ENCODE measurements around the gene CLASRP. TPM values are rescaled to one million over a fixed set of nuclear protein-coding genes. Genes with fewer than 3 reads are reported as not detected.
"Not testable (repeated sequence)": the region's sequence is repeated elsewhere in the genome, so short reads cannot be mapped to it uniquely, and the experiment has no call there.

The CLASRP gene
- total RNA-seq, 1 donor from 2014 or later = 105 TPM

GRCh38 chr19:45098521-45099466 lies 59.9 kb downstream of the CLASRP start:
- H3K4me3 Mint-ChIP-seq (ENCODE audit: low read depth) = no peak overlapping the region
- H3K9me3 Mint-ChIP-seq = no peaks in the 10 kb centered on the region
- peaks cover 27% of the 10 kb centered on the region for H3K4me1 Mint-ChIP-seq (ENCODE audit: low read depth)
- no peaks in the 10 kb centered on the region for H3K27me3 Mint-ChIP-seq (ENCODE audit: low read depth)
- no peak for DNase-seq (ENCODE audit: low spot score)
- H3K27ac Mint-ChIP-seq = no peak overlapping the region
- intact Hi-C loops (cut with micrococcal nuclease) = no loop called here
- peaks cover 4% of the 10 kb centered on the region for H3K36me3 Mint-ChIP-seq (ENCODE audit: low read depth)

GRCh38 chr19:45099467-45100191 lies 60.8 kb downstream of the CLASRP start:
- Mint-ChIP-seq H3K36me3 (ENCODE audit: low read depth) (no peaks in the 10 kb centered on the region), H3K27ac (no peak overlapping the region), H3K4me1 (ENCODE audit: low read depth) (peaks cover 29% of the 10 kb centered on the region), H3K27me3 (ENCODE audit: low read depth) (no peaks in the 10 kb centered on the region), H3K4me3 (ENCODE audit: low read depth) (no peak overlapping the region), H3K9me3 (no peaks in the 10 kb centered on the region)
- intact Hi-C loops (cut with micrococcal nuclease) = no loop called here
- no peak for DNase-seq (ENCODE audit: low spot score)

GRCh38 chr19:45100201-45100600 lies 61.4 kb downstream of the CLASRP start:
- Mint-ChIP-seq H3K4me3 (ENCODE audit: low read depth) (no peak overlapping the region), H3K4me1 (ENCODE audit: low read depth) (peaks cover 29% of the 10 kb centered on the region), H3K36me3 (ENCODE audit: low read depth) (no peaks in the 10 kb centered on the region), H3K27ac (no peak overlapping the region), H3K27me3 (ENCODE audit: low read depth) (no peaks in the 10 kb centered on the region), H3K9me3 (no peaks in the 10 kb centered on the region)
- intact Hi-C loops (cut with micrococcal nuclease) = no loop called here
- no peak for DNase-seq (ENCODE audit: low spot score)

GRCh38 chr19:45100846-45101252 lies 62.0 kb downstream of the CLASRP start:
- Mint-ChIP-seq H3K36me3 (ENCODE audit: low read depth) (no peaks in the 10 kb centered on the region), H3K4me1 (ENCODE audit: low read depth) (peaks cover 31% of the 10 kb centered on the region), H3K4me3 (ENCODE audit: low read depth) (no peak overlapping the region), H3K27me3 (ENCODE audit: low read depth) (no peaks in the 10 kb centered on the region), H3K9me3 (no peaks in the 10 kb centered on the region), H3K27ac (no peak overlapping the region)
- DNase-seq (ENCODE audit: low spot score) = no peak
- intact Hi-C loops (cut with micrococcal nuclease) = no loop called here

GRCh38 chr19:45101806-45102205 lies 63.0 kb downstream of the CLASRP start:
- intact Hi-C loops (cut with micrococcal nuclease) = no loop called here
- H3K27me3 Mint-ChIP-seq (ENCODE audit: low read depth) = no peaks in the 10 kb centered on the region
- H3K9me3 Mint-ChIP-seq = no peaks in the 10 kb centered on the region
- DNase-seq (ENCODE audit: low spot score) = no peak
- H3K36me3 Mint-ChIP-seq (ENCODE audit: low read depth) = no peaks in the 10 kb centered on the region
- H3K4me3 Mint-ChIP-seq (ENCODE audit: low read depth) = no peak overlapping the region
- peaks cover 23% of the 10 kb centered on the region for H3K4me1 Mint-ChIP-seq (ENCODE audit: low read depth)
- no peak overlapping the region for H3K27ac Mint-ChIP-seq

GRCh38 chr19:45102481-45102880 lies 63.6 kb downstream of the CLASRP start:
- no peak overlapping the region for H3K27ac Mint-ChIP-seq
- no peaks in the 10 kb centered on the region for H3K9me3 Mint-ChIP-seq
- no peak for DNase-seq (ENCODE audit: low spot score)
- H3K36me3 Mint-ChIP-seq (ENCODE audit: low read depth) = no peaks in the 10 kb centered on the region
- intact Hi-C loops (cut with micrococcal nuclease) = no loop called here
- H3K4me1 Mint-ChIP-seq (ENCODE audit: low read depth) = peaks cover 19% of the 10 kb centered on the region
- no peak overlapping the region for H3K4me3 Mint-ChIP-seq (ENCODE audit: low read depth)
- H3K27me3 Mint-ChIP-seq (ENCODE audit: low read depth) = no peaks in the 10 kb centered on the region

- no peaks in the 10 kb centered on the region for H3K9me3 Mint-ChIP-seq
- DNase-seq (ENCODE audit: low spot score) = no peak
- H3K27me3 Mint-ChIP-seq (ENCODE audit: low read depth) = no peaks in the 10 kb centered on the region
- H3K36me3 Mint-ChIP-seq (ENCODE audit: low read depth) = no peaks in the 10 kb centered on the region
- intact Hi-C loops (cut with micrococcal nuclease) = no loop called here
- no peak overlapping the region for H3K27ac Mint-ChIP-seq
- no peak overlapping the region for H3K4me3 Mint-ChIP-seq (ENCODE audit: low read depth)
- H3K4me1 Mint-ChIP-seq (ENCODE audit: low read depth) = peaks cover 19% of the 10 kb centered on the region
These were observed 64.3 kb downstream of the CLASRP start for GRCh38 chr19:45103156-45103507.

GRCh38 chr19:45103508-45104319 lies 64.9 kb downstream of the CLASRP start:
- no peaks in the 10 kb centered on the region for H3K36me3 Mint-ChIP-seq (ENCODE audit: low read depth)
- H3K4me3 Mint-ChIP-seq (ENCODE audit: low read depth) = no peak overlapping the region
- intact Hi-C loops (cut with micrococcal nuclease) = no loop called here
- no peak for DNase-seq (ENCODE audit: low spot score)
- no peaks in the 10 kb centered on the region for H3K27me3 Mint-ChIP-seq (ENCODE audit: low read depth)
- peaks cover 19% of the 10 kb centered on the region for H3K4me1 Mint-ChIP-seq (ENCODE audit: low read depth)
- H3K9me3 Mint-ChIP-seq = no peaks in the 10 kb centered on the region
- H3K27ac Mint-ChIP-seq = no peak overlapping the region

GRCh38 chr19:45104658-45105349 lies 66.0 kb downstream of the CLASRP start:
- no peaks in the 10 kb centered on the region for H3K27me3 Mint-ChIP-seq (ENCODE audit: low read depth)
- peaks cover 15% of the 10 kb centered on the region for H3K4me1 Mint-ChIP-seq (ENCODE audit: low read depth)
- intact Hi-C loops (cut with micrococcal nuclease) = no loop called here
- H3K27ac Mint-ChIP-seq = peak overlapping the region; percentile 42
- H3K4me3 Mint-ChIP-seq (ENCODE audit: low read depth) = no peak overlapping the region
- no peaks in the 10 kb centered on the region for H3K36me3 Mint-ChIP-seq (ENCODE audit: low read depth)
- no peaks in the 10 kb centered on the region for H3K9me3 Mint-ChIP-seq
- no peak for DNase-seq (ENCODE audit: low spot score)

GRCh38 chr19:45106363-45106762 lies 67.5 kb downstream of the CLASRP start:
- H3K27ac Mint-ChIP-seq; H3K4me3 Mint-ChIP-seq (ENCODE audit: low read depth); intact Hi-C loops (cut with micrococcal nuclease); H3K9me3 Mint-ChIP-seq; DNase-seq (ENCODE audit: low spot score); H3K36me3 Mint-ChIP-seq (ENCODE audit: low read depth); H3K27me3 Mint-ChIP-seq (ENCODE audit: low read depth): not testable (repeated sequence)
- H3K4me1 Mint-ChIP-seq (ENCODE audit: low read depth) = peaks cover 21% of the 10 kb centered on the region

GRCh38 chr19:45107621-45108150 lies 68.8 kb downstream of the CLASRP start:
- H3K36me3 Mint-ChIP-seq (ENCODE audit: low read depth) = no peaks in the 10 kb centered on the region
- H3K27me3 Mint-ChIP-seq (ENCODE audit: low read depth) = no peaks in the 10 kb centered on the region
- H3K4me1 Mint-ChIP-seq (ENCODE audit: low read depth) = peaks cover 23% of the 10 kb centered on the region
- no peak overlapping the region for H3K4me3 Mint-ChIP-seq (ENCODE audit: low read depth)
- no peaks in the 10 kb centered on the region for H3K9me3 Mint-ChIP-seq
- H3K27ac Mint-ChIP-seq = no peak overlapping the region
- DNase-seq (ENCODE audit: low spot score) = no peak
- intact Hi-C loops (cut with micrococcal nuclease) = no loop called here

- intact Hi-C loops (cut with micrococcal nuclease) = no loop called here
- peaks cover 15% of the 10 kb centered on the region for H3K4me1 Mint-ChIP-seq (ENCODE audit: low read depth)
- no peaks in the 10 kb centered on the region for H3K9me3 Mint-ChIP-seq
- H3K4me3 Mint-ChIP-seq (ENCODE audit: low read depth) = no peak overlapping the region
- no peaks in the 10 kb centered on the region for H3K36me3 Mint-ChIP-seq (ENCODE audit: low read depth)
- DNase-seq (ENCODE audit: low spot score) = no peak
- H3K27ac Mint-ChIP-seq = no peak overlapping the region
- H3K27me3 Mint-ChIP-seq (ENCODE audit: low read depth) = no peaks in the 10 kb centered on the region
These were observed 72.0 kb downstream of the CLASRP start for GRCh38 chr19:45110851-45111266.
